Osteocyte (in vitro differentiated cells): ENCODE measurements around the gene METRN. TPM values are rescaled to one million over a fixed set of nuclear protein-coding genes. Genes with fewer than 3 reads are reported as not detected.

Source experiments
- DNase-seq: peaks from one replicate; pipeline ENCODE4 v3.0.0; 2021; ENCODE audit warnings: mixed read lengths; ENCODE audit not compliant: unreplicated experiment; ENCODE audit errors: extremely low spot score
- H3K27ac Mint-ChIP-seq: one replicate; pipeline ENCODE4 v1.8.0; 2021; ENCODE audit warnings: mild to moderate bottlenecking, mixed read lengths; ENCODE audit not compliant: unreplicated experiment
- H3K27me3 Mint-ChIP-seq: one replicate; pipeline ENCODE4 v1.8.0; 2021; ENCODE audit warnings: mixed read lengths; ENCODE audit not compliant: unreplicated experiment
- H3K36me3 Mint-ChIP-seq: one replicate; pipeline ENCODE4 v1.8.0; 2021; ENCODE audit warnings: mixed read lengths; ENCODE audit not compliant: unreplicated experiment
- H3K4me1 Mint-ChIP-seq: one replicate; pipeline ENCODE4 v1.8.0; 2021; ENCODE audit warnings: mixed read lengths; ENCODE audit not compliant: unreplicated experiment
- H3K4me3 Mint-ChIP-seq: one replicate; pipeline ENCODE4 v1.8.0; 2021; ENCODE audit warnings: mild to moderate bottlenecking, moderate library complexity, mixed read lengths; ENCODE audit not compliant: unreplicated experiment
- H3K9me3 Mint-ChIP-seq: one replicate; pipeline ENCODE4 v1.8.0; 2021; ENCODE audit warnings: mixed read lengths; ENCODE audit not compliant: unreplicated experiment
- total RNA-seq: library from RNA; stranded (reverse); gene quantifications from 2 replicates; pipeline ENCODE4 v1.2.1, GENCODE V29; 2021
- TF ChIP-seq, protein P1 (sequence below): fragments of 200-600 bp; sonication (generic); IDR thresholded peaks from 2 replicates; pipeline ENCODE4 v1.5.0; 2021; ENCODE audit warnings: antibody characterized with exemption, mild to moderate bottlenecking, moderate library complexity

The METRN gene
- total RNA-seq, 1 donor from 2014 or later: 49.7 TPM

DNA sequence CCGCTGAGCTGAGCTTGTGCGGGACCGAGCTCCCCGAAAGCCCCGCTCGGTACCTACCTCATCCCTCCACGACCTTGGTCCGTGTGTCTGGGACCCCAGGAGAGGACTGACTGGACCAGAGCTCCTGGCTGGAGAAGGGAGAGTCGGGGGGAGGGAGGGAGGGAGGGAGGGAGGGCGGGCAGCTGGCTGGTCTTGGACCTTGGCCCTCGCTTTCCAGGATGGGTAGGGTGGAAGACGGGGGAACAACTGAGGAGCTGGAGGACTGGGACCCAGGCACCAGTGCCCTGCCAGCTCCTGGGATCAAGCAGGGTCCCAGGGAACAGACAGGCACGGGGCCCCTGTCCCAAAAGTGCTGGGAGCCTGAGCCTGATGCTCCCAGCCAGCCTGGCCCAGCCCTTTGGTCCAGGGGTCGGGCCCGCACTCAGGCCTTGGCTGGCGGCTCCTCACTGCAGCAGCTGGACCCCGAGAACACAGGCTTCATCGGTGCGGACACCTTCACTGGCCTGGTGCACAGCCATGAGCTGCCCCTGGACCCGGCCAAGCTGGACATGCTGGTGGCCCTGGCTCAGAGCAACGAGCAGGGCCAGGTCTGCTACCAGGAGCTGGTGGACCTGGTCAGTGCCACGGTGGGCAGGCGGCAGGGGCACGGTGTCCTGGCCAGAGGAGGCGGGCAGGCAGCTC is 38.9 kb upstream of the METRN start:
- H3K27me3 Mint-ChIP-seq: no peaks in the 10 kb centered on the region

DNA sequence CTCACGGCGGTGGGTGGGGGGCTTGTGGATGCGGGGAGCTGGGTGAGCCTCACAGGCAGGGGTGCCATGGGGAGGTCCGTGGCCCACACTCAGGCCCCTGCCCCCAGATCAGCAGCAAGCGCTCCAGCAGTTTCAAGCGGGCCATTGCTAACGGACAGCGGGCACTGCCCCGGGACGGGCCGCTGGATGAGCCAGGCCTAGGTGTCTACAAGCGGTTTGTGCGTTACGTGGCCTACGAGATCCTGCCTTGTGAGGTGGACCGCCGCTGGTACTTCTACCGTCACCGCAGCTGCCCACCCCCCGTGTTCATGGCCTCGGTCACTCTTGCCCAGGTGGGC is 38.4 kb upstream of the METRN start:
- Mint-ChIP-seq H3K4me1 (peaks cover 17% of the 10 kb centered on the region), H3K27me3 (no peaks in the 10 kb centered on the region), H3K9me3 (no peaks in the 10 kb centered on the region), H3K4me3 (no peak overlapping the region), H3K36me3 (peaks cover 7% of the 10 kb centered on the region), H3K27ac (no peak overlapping the region)
- TF ChIP-seq, protein P1, sequence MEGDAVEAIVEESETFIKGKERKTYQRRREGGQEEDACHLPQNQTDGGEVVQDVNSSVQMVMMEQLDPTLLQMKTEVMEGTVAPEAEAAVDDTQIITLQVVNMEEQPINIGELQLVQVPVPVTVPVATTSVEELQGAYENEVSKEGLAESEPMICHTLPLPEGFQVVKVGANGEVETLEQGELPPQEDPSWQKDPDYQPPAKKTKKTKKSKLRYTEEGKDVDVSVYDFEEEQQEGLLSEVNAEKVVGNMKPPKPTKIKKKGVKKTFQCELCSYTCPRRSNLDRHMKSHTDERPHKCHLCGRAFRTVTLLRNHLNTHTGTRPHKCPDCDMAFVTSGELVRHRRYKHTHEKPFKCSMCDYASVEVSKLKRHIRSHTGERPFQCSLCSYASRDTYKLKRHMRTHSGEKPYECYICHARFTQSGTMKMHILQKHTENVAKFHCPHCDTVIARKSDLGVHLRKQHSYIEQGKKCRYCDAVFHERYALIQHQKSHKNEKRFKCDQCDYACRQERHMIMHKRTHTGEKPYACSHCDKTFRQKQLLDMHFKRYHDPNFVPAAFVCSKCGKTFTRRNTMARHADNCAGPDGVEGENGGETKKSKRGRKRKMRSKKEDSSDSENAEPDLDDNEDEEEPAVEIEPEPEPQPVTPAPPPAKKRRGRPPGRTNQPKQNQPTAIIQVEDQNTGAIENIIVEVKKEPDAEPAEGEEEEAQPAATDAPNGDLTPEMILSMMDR: no peak
- DNase-seq: no peak

More for the DNA sequence above, 38.9 kb upstream of the METRN start:
- no peak overlapping the region for H3K27ac Mint-ChIP-seq
- no peak overlapping the region for H3K4me3 Mint-ChIP-seq
- no peak for DNase-seq
- TF ChIP-seq, protein P1: no peak
- H3K9me3 Mint-ChIP-seq: no peaks in the 10 kb centered on the region
- H3K36me3 Mint-ChIP-seq: peaks cover 3% of the 10 kb centered on the region
- H3K4me1 Mint-ChIP-seq: peaks cover 12% of the 10 kb centered on the region

DNA sequence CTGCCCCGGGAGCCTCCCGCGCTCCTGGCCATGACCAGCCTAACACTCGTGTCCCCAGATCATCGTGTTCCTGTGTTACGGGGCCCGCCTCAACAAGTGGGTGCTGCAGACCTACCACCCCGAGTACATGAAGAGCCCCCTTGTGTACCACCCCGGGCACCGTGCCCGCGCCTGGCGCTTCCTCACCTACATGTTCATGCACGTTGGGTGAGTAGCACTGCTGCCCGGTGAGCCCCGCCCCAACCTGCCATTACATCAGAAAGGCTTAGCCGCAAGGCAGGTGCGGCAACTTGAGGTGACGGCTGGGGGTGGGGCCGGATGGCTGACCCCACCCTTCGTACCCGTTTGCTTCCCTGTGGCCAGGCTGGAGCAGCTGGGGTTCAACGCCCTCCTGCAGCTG is 38.0 kb upstream of the METRN start:
- no peaks in the 10 kb centered on the region for H3K27me3 Mint-ChIP-seq
- H3K4me3 Mint-ChIP-seq: no peak overlapping the region
- H3K36me3 Mint-ChIP-seq: peaks cover 10% of the 10 kb centered on the region
- TF ChIP-seq, protein P1: no peak
- no peak overlapping the region for H3K27ac Mint-ChIP-seq
- DNase-seq: no peak
- H3K9me3 Mint-ChIP-seq: no peaks in the 10 kb centered on the region
- peaks cover 20% of the 10 kb centered on the region for H3K4me1 Mint-ChIP-seq

DNA sequence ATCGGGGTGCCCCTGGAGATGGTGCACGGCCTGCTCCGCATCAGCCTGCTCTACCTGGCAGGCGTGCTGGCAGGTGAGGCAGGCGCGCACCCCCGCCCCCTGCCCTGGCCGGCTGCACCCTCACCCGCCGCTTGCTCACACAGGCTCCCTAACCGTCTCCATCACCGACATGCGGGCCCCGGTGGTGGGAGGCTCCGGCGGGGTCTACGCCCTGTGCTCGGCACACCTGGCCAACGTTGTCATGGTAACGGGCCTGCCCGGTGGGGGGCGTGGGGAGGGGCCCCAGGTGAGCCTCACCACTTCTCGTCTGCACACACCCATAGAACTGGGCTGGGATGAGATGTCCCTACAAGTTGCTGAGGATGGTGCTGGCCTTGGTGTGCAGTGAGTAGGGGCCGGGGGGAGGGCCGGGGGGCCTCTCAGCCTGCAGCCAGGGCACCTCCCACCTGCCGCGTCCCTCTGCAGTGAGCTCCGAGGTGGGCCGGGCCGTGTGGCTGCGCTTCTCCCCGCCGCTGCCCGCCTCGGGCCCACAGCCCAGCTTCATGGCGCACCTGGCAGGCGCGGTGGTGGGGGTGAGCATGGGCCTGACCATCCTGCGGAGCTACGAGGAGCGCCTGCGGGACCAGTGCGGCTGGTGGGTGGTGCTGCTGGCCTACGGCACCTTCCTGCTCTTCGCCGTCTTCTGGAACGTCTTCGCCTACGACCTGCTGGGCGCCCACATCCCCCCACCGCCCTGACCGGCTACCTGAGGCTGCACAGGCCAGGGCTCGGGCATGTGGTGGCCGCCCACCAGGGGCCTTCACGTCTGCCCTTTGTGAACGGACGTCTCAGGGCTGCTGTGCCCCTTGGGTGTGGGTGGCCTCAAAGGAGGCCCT is 37.4 kb upstream of the METRN start:
- TF ChIP-seq, protein P1: no peak
- H3K27me3 Mint-ChIP-seq: no peaks in the 10 kb centered on the region
- peaks cover 23% of the 10 kb centered on the region for H3K4me1 Mint-ChIP-seq
- no peak overlapping the region for H3K27ac Mint-ChIP-seq
- H3K9me3 Mint-ChIP-seq: no peaks in the 10 kb centered on the region
- H3K36me3 Mint-ChIP-seq: peaks cover 12% of the 10 kb centered on the region
- DNase-seq: no peak
- no peak overlapping the region for H3K4me3 Mint-ChIP-seq

DNA sequence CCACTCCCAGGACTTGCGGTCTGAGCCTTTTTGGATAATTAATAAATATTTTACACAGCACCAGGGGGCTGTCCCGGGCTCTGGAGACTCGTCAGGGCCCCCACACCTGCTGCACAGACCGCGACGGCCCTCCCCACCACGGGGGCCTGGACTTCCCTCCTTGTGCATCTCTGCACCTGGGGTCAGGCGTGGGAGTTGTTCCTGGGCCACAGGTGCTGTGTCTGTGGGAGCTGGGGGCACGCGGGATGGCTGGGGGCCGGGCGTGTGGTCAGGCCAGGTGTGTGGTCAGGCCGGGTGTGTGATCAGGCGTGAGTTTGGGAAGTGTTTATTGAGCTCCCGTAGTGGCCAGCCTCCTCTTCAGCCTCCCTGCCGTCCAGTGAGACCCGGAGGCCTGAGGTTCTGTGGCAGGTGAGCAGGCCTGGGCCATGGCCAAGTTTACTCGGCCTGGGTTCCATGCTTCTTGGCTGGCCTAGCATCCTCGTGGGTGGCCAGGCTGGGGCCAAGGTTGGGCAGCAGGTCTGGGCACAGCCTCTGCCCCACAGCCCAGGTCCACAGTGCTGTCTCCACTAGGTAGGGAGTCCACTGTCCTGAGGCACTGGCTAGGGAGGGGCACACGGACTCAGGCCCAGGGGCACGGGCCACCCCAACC is 36.6 kb upstream of the METRN start:
- H3K9me3 Mint-ChIP-seq: no peaks in the 10 kb centered on the region
- no peak overlapping the region for H3K4me3 Mint-ChIP-seq
- no peak overlapping the region for H3K27ac Mint-ChIP-seq
- no peak for DNase-seq
- TF ChIP-seq, protein P1: no peak
- H3K27me3 Mint-ChIP-seq: no peaks in the 10 kb centered on the region
- peaks cover 26% of the 10 kb centered on the region for H3K4me1 Mint-ChIP-seq
- peaks cover 11% of the 10 kb centered on the region for H3K36me3 Mint-ChIP-seq
